22Rv1 (cell line): ENCODE measurements around the gene VASH2.

Experiments used
- H3K27ac ChIP-seq: fragments of 450-650 bp; 2 replicates; pipeline ENCODE4 v1.5.1; 2017
- ZFX ChIP-seq: fragments of 450-650 bp; IDR thresholded peaks from 2 replicates; pipeline ENCODE4 v1.6.1; 2017; ENCODE audit warnings: antibody characterized with exemption, borderline replicate concordance
- TF ChIP-seq, protein P1 (sequence below): fragments of 450-650 bp; IDR thresholded peaks from 2 replicates; pipeline ENCODE4 v1.5.1; 2017; ENCODE audit warnings: mild to moderate bottlenecking

Gene VASH2

GRCh38 chr1:212954514-212954913 lies 4.2 kb downstream of the VASH2 start:
- H3K27ac ChIP-seq = no peak overlapping the region
- TF ChIP-seq ZFX = no peak
- TF ChIP-seq, protein P1, sequence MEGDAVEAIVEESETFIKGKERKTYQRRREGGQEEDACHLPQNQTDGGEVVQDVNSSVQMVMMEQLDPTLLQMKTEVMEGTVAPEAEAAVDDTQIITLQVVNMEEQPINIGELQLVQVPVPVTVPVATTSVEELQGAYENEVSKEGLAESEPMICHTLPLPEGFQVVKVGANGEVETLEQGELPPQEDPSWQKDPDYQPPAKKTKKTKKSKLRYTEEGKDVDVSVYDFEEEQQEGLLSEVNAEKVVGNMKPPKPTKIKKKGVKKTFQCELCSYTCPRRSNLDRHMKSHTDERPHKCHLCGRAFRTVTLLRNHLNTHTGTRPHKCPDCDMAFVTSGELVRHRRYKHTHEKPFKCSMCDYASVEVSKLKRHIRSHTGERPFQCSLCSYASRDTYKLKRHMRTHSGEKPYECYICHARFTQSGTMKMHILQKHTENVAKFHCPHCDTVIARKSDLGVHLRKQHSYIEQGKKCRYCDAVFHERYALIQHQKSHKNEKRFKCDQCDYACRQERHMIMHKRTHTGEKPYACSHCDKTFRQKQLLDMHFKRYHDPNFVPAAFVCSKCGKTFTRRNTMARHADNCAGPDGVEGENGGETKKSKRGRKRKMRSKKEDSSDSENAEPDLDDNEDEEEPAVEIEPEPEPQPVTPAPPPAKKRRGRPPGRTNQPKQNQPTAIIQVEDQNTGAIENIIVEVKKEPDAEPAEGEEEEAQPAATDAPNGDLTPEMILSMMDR = no peak

DNA sequence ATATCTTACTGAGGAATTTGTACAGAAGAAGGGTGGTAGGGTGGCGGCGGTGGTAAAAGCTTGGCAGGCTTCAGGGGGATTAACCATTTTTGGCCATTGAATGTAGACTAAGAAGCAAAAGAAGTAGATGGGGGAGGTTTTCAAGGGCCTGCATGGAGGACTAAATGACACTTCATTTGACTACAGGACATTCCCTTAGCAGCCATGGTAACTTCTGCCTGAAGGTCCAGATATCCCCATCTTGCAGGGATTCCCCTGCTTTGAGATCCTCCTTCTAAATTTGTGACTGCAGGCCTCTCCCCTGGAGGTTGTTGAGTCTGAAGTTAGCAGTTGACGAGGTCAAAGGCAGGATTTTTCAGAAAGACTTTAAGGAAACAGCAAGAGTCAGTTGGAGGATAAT lies 4.8 kb downstream of the VASH2 start:
- no peak overlapping the region for H3K27ac ChIP-seq
- TF ChIP-seq, protein P1 = no peak
- no peak for TF ChIP-seq ZFX

DNA sequence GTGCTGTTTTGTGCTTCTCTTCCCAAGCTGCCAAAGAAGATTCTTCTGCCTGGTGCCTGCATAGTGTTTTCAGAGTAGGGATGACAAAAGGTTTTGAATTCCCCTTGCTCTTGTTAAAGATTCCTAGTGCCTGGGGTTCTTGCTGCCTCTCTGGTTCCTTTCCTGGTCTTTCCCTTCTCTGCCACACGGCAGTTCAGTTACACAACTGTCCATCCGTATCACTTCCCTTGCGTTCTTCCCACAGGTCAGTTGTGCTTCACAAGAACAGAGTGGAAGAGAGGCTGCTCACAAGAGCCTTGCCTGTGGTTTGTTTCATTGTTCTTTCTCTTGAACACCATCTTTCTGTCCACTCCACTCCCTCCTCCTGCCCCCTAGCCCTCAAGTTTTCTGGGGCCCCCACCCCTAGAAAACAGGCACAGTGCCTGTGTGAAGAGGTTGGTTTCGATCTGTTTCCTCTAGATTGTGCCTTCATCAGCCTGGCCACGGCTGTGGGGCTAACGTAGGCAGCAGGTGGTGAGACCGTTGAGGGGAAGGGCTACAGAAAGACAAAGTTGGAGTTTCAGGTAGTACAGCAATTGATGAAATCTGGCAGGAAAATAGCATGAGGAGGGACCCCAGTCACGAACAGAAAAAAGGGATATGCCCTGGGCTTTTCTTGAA lies 5.8 kb downstream of the VASH2 start:
- no peak overlapping the region for H3K27ac ChIP-seq
- TF ChIP-seq, protein P1 = no peak
- no peak for TF ChIP-seq ZFX

DNA sequence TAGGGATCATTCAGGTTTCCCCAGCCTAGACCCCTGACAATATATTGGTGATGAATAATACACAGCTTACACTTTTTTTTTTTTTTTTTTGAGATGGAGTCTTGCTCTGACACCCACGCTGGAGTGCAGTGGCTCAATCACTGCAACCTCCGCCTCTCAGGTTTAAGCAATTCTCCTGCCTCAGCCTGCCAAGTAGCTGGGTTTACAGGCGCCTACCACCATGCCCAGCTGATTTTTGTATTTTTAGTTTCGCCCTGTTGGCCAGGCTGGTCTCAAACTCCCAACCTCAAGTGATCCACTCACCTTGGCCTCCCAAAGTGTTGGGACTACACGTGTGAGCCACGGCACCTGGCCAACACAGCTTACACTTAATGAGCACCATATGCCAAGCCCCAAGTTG lies 7.2 kb downstream of the VASH2 start:
- TF ChIP-seq, protein P1 = no peak
- no peak for TF ChIP-seq ZFX
- no peak overlapping the region for H3K27ac ChIP-seq

- TF ChIP-seq ZFX = no peak
- TF ChIP-seq, protein P1 = no peak
These were observed 7.8 kb downstream of the VASH2 start for GRCh38 chr1:212958175-212958574.

GRCh38 chr1:212959266-212960220 lies 9.2 kb downstream of the VASH2 start:
- TF ChIP-seq ZFX = no peak
- TF ChIP-seq, protein P1 = no peak
- no peak overlapping the region for H3K27ac ChIP-seq

More at GRCh38 chr1:212958175-212958574, 7.8 kb downstream of the VASH2 start:
- no peak overlapping the region for H3K27ac ChIP-seq

DNA sequence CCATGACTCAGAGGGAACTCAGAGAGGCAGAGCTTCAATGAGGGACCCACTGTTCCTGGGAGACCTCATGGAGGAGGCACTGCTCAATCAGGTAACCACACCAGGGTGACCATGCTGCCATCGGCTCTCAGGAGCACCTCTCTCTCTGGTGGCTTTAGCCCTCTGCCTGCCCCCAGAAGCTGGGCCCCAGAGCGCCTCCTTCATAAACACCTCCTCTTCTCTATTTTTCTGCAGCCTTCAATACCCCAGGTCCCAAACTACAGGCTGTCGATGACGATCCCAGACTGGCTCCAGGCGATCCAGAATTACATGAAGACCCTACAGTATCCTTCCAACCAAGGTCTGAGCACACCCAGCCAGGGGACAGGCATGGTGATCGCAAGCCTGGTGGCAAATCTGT lies 10.6 kb downstream of the VASH2 start:
- no peak overlapping the region for H3K27ac ChIP-seq
- TF ChIP-seq, protein P1 = no peak
- no peak for TF ChIP-seq ZFX
